GM21447 (cell line): Measurements from ENCODE around the gene ST7L.

Experiments
- ATAC-seq: cut with Tn5 transposase; IDR thresholded peaks from one replicate; pipeline ENCODE4 v1.9.1; 2021; ENCODE audit not compliant: unreplicated experiment

ST7L gene

DNA sequence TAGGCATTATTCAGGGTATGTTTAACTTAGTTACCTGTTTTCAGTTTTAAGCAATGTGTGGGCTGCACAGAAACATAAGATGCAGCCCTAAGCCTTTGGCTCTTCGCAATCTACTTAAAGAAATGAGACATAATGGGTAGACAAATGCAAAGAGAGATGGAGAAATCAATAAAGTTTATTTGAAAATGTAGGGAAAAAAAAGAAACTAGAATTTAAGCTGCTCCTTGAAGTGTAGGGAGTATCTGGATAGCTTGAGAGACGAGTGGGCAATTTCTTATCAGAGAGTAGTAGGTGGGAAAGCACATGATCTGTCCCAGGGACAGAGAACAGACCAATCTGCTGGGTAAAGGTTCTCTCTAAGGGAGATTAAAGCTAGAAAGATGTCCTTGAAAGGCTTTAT is 101.3 kb downstream of the ST7L start:
- no peak for ATAC-seq

GRCh38 chr1:112517231-112517630 is 101.7 kb downstream of the ST7L start:
- no peak for ATAC-seq

DNA sequence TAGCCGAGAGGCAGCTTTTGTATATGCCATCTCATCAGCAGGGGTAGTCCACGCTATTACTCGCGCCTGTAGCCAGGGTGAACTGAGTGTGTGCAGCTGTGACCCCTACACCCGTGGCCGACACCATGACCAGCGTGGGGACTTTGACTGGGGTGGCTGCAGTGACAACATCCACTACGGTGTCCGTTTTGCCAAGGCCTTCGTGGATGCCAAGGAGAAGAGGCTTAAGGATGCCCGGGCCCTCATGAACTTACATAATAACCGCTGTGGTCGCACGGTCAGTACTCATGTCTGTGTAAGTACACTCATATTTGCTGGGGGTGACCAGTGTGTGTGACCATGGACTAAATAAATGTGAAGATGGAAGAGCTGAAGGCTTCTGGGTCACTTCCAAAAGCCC is 102.8 kb downstream of the ST7L start:
- no peak for ATAC-seq

GRCh38 chr1:112515311-112516009 is 103.5 kb downstream of the ST7L start:
- ATAC-seq: no peak

GRCh38 chr1:112514901-112515300 is 104.0 kb downstream of the ST7L start:
- no peak for ATAC-seq

DNA sequence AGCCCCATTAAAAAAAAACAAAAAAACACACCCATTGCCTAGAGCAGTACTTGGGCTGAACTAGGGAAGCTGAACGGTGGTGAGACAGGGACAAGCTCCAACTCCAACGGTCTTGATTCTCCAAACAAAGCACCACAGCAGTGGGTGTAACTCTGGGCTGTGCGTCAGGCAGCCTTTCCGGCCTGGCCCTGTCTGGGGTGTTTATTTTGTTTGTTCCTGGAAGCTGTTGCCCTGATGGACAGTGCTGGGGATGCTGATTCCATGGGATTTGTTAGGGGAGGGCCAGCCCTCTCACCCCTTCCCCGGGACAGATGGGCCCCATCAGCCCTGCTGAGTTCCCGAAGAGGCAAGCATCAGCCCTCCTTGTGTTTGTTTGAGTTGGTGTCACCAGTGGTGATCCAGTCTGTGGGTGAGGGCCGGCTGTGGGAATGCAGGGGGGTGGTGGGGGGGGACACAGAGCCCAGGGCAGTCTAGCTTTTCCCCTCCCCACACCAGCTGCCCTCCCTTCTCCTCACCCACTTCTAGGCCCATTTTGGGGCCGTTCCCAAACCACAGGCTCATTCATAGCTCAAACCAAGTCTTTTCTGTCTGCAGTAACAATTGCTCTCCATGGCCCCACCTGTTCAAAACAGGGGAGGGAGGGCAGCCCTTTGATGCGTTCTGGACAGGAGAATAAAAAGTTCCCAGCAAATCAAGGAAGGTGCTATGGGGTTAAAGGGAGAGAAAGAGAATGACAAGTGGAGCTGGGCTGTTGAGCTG is 105.7 kb downstream of the ST7L start:
- no peak for ATAC-seq

GRCh38 chr1:112511897-112512296 is 107.0 kb downstream of the ST7L start:
- no peak for ATAC-seq

GRCh38 chr1:112510340-112510739 is 108.6 kb downstream of the ST7L start:
- no peak for ATAC-seq

DNA sequence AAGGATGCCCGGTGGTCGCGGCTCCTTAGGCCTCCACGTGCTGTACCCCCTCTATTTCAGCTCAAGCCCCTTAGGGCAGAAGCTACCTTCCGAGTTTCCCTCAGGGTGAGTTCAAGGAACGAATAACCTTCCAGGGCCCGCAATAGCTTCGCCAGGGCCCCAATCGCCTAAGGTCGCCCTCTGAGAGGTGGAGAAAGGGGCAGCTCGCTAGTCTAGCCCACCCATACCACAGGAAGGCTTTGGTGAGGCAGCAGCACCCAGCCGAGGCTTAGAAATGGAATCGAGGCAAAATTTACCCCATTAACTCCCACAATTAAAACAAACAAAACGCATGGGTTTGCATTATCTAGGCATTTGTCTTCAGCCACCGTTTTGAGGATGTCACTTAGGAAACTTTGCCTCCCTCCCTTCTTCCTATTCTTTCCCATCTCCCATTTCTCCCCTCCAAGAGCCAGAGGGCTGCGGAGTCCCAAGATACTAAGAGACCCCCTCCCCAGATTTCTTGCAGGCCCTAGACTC is 109.2 kb downstream of the ST7L start:
- no peak for ATAC-seq

DNA sequence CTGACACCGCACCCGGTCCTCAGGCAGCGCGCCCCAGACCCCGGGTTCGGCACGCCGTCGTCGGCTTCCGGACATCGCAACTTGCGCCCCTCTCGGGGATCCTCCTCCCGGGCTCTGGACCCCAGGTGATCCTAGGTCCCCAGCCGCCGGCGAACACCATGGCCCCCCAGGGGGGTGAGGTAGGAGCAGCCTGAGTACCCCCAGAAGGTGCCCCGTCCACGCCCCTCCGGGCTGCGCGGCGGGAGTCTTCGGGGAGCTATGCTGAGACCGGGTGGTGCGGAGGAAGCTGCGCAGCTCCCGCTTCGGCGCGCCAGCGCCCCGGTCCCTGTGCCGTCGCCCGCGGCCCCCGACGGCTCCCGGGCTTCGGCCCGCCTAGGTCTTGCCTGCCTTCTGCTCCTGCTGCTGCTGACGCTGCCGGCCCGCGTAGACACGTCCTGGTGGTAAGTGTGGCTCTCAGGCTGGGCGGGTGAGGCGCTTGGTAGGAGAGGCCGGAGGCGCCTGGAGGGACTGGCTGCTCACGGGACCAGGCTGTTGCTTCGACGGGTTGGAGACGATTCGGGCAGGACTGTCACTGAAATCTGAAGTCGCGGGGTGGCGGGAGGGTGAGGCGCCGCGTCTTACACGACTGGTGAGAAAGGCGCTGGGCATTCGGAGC is 109.8 kb downstream of the ST7L start:
- ATAC-seq: no peak

- peak; percentile 63 for ATAC-seq
These were observed 110.5 kb downstream of the ST7L start, which contains the start of gene WNT2B for GRCh38 chr1:112508278-112509004. Gene WNT2B, plus strand, starts transcription at chr1:112508965. Its CDS starts 298 bp downstream, at chr1:112509263.

- no peak for ATAC-seq
These were observed 111.0 kb downstream of the ST7L start for GRCh38 chr1:112507921-112508277.

- ATAC-seq: no peak
These were observed 111.6 kb downstream of the ST7L start for GRCh38 chr1:112507336-112507735.

DNA sequence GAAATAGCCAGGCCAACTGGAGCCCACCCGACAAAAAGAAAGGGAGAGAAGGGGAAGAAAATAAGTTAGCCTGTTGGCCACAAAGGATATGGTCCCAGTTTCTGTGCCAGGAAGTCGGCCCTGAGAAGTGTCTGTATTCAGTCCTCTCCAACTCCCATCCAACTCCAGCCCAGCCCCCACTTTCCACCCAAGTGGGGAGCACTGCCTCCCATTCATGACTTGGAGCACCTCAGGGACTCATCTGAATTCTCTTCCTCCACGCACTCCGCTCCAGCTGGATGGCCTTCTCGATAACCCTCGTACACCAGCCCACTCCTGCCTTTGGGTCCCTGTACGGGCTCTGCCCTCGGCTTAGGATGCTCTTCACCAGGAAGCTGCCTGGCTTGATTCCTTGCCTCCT is 112.2 kb downstream of the ST7L start:
- no peak for ATAC-seq

DNA sequence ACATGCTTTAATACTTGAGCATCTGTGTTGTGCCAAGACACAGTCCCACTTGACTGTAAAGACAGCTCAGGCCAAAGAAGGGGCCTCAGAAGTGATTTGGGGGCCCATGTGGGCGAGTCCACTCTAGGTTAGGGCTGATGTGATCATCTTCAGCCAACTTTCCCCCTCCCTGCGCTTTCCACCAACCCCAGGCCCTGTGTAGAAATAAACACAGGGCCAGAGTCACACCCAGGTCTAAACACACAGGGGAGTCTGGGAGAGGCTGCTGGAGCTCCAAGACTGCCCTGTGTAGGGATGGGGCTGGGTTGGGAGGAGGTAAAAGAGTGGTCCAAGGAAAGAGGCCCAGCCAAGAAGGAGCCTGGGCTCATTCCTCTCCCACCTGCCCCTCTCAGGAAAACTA is 112.6 kb downstream of the ST7L start:
- ATAC-seq: no peak

DNA sequence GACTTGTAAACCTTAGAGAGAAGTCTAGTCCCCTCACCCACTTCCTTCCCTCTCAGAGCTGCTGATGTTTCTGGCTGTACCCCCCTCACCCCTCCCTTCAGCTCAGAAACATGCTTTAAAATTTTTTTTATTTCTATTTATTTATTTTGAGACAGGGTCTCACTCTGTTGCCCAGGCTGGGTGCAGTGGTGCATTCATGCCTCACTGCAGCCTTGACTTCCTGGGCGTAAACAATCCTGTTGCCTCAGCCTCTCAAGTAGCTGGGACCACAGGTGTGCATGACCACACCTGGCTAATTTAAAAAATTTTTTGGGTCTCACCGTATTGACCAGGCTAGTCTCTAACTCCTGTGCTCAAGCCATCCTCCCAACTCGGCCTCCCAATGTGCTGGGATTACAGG is 113.1 kb downstream of the ST7L start:
- ATAC-seq: no peak

DNA sequence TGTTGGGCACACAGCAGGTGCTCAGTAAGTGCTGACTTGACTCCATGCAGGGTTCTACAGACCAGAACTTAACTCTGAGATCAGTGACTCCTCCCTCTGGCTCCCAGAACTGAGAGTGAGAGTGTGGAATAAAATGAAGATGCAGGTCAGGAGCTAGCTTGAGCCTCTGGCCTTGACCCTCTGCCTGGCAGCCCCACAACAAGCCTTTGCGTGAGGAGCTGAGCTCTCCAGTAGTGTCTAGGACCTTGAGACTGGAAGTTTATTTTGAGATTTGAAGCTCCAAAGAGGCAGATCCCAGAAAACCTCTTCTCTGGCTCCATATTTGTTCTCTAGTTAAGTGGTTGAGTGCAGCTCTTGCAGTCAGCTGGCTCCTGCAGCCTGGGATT is 113.5 kb downstream of the ST7L start:
- ATAC-seq: no peak

- no peak for ATAC-seq
These were observed 114.1 kb downstream of the ST7L start for GRCh38 chr1:112504661-112505399.

DNA sequence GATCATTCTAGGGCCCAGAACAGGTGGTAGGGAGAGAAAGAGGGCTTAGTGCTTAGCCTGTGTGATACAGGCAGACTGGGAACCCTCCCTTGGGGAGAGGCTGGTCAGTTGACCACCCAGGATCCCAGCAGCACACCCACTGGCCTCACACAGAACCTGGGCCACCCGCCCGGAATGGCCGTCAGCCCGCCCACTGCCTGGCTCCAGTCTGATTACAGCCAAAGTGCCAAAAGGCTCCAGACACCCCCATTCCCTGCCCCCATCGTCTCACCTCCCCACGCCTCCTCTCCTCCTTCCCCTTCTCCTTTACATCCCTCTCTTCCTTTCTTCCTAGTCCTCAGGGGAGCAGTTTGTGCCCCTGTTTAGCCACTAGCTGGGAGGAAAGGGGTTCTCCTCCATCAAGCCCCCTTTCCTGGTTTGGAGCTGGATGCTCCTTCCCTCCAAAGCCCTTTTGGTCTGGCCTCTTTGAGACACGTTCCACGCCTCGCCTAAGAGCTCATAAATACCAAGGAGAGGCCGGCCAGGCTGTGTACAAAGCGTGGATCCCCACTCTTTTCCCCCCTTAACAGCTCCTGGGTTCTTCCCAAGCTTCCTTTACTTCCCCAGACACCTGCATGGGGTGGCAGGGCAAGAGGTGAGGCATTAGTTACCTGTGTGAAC is 114.8 kb downstream of the ST7L start:
- ATAC-seq: no peak

GRCh38 chr1:112502826-112503225 is 116.1 kb downstream of the ST7L start:
- ATAC-seq: no peak
